HepG2 (cell line): ENCODE results near the gene BMPER. TPM values are rescaled to one million over a fixed set of nuclear protein-coding genes. Genes with fewer than 3 reads are reported as not detected.

Source experiments
- NFAT5 ChIP-seq: sonication (generic); formaldehyde crosslinking; IDR thresholded peaks from 2 replicates; pipeline ENCODE4 v1.4.0; 2020; ENCODE audit warnings: missing genetic modification reagents
- PAX8 ChIP-seq: sonication (generic); formaldehyde crosslinking; IDR thresholded peaks from 2 replicates; pipeline ENCODE4 v1.8.0; 2022; ENCODE audit warnings: mild to moderate bottlenecking, missing genetic modification reagents, borderline replicate concordance
- TFDP1 ChIP-seq: IDR thresholded peaks from 2 replicates; pipeline ENCODE4 v1.6.1; 2016; ENCODE audit warnings: missing compliant biosample characterization, missing genetic modification reagents, borderline replicate concordance
- ZNF318 ChIP-seq: sonication (generic); formaldehyde crosslinking; IDR thresholded peaks from 2 replicates; pipeline ENCODE4 v1.4.0; 2020; ENCODE audit warnings: mild to moderate bottlenecking, missing genetic modification reagents
- ZNF530 ChIP-seq: sonication (generic); formaldehyde crosslinking; IDR thresholded peaks from 2 replicates; pipeline ENCODE4 v1.5.0; 2020; ENCODE audit warnings: low read depth, mild to moderate bottlenecking, missing genetic modification reagents
- polyA plus RNA-seq, 8 experiments: library from polyadenylated mRNA; depleted of rRNA in 3 of 8; stranded (reverse) in 7 of 8; unstranded in 1 of 8; fragments of >200 nt; fragmentation: Illumina TruSeq in 4 of 8; extraction: Trizol in 4 of 8; gene quantifications; 2 replicates each; pipeline versions ENCODE4 v1.2.1 to v1.2.3, GENCODE V29; 2011 to 2016; ENCODE audit warnings: low read depth in 4 of 8, missing spikeins in 1 of 8, mixed read lengths in 1 of 8; ENCODE audit not compliant: insufficient read depth in 1 of 8
- total RNA-seq, 5 experiments: library from RNA; depleted of rRNA; stranded (reverse); fragments of >200 nt; fragmentation: Illumina TruSeq; extraction: Trizol; gene quantifications; 2 replicates each; pipeline ENCODE4 v1.2.3, GENCODE V29; 2016; ENCODE audit warnings: low read depth in 1 of 5

Gene BMPER
- total and polyA plus RNA-seq, 2 of the 13 experiments (the other 11 are each of a cell fraction or from before 2014, with no cell fraction given): not detected

GRCh38 chr7:33986451-33986850 is 81.1 kb downstream of the BMPER start (continued):
- TF ChIP-seq ZNF530 (CRISPR knock-in tag) (no peak), NFAT5 (CRISPR knock-in tag) (no peak), TFDP1 (no peak), ZNF318 (CRISPR knock-in tag) (no peak), PAX8 (no peak)
